GM21367 (cell line): ENCODE measurements around the gene TENM4.

ENCODE experiments used
- ATAC-seq: cut with Tn5 transposase; IDR thresholded peaks from one replicate; pipeline ENCODE4 v1.9.1; 2021; ENCODE audit not compliant: unreplicated experiment

Gene TENM4

DNA sequence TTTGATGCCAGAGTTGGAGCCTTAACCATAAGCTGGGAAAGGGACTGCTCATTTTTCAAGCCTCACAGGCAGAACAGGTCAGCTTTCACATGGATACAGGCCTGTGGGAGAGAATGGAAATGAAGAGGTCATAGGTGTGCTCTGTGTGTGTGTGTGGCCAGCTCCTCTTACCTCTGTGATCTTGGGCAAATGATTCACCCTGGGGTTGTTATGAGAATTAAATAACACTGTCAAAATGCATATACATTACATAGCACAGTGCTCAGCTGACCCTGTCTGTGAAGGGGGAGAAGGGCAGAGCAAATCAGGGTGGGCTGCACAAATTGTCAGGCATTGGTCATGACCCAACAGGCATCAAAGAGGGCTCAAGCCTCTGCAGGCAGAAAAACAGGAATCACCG is 372.5 kb downstream of the TENM4 start:
- no peak for ATAC-seq

- no peak for ATAC-seq
Observed at GRCh38 chr11:79067352-79067679, 373.5 kb downstream of the TENM4 start.

DNA sequence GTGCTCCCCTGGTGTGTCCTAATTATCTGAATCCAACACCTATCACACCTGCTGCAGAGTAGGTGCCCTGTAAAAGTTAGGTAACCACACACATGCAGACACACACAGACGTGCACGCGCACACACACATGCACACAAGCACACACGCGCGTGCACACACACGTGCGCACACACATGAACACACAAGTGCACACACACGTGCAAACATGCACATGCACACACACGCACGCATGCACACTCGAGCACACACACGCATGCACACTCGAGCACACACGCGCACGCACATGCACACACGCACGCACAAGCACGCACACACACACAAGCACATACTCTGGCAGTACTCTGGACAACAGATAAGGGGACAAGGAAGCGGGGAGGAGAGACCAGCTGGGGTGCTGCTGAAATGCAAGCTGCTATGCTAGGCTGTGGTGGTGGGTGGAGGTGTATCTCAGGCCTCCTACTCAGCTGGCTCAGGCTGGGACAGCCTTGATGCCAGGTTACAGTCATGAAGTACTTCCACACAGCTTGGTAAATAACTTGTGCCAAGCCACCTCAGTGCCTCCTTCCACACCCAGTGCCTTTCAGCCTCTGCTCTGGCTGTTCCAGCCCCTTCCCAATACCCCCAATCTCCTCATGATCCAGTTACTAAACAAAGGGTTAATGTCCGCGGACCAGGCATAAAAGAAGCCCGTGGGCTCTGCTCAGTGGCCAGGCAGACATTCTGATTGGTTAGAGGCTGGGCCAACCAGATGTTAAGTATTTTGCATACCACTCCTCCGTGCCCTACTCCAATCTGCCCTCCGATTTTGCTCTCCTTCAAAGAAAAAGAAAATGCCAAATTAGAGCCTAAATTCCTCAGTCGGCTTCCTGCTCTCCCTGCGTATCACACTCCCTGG is 374.1 kb downstream of the TENM4 start:
- no peak for ATAC-seq

GRCh38 chr11:79062814-79063762 is 377.7 kb downstream of the TENM4 start:
- no peak for ATAC-seq

DNA sequence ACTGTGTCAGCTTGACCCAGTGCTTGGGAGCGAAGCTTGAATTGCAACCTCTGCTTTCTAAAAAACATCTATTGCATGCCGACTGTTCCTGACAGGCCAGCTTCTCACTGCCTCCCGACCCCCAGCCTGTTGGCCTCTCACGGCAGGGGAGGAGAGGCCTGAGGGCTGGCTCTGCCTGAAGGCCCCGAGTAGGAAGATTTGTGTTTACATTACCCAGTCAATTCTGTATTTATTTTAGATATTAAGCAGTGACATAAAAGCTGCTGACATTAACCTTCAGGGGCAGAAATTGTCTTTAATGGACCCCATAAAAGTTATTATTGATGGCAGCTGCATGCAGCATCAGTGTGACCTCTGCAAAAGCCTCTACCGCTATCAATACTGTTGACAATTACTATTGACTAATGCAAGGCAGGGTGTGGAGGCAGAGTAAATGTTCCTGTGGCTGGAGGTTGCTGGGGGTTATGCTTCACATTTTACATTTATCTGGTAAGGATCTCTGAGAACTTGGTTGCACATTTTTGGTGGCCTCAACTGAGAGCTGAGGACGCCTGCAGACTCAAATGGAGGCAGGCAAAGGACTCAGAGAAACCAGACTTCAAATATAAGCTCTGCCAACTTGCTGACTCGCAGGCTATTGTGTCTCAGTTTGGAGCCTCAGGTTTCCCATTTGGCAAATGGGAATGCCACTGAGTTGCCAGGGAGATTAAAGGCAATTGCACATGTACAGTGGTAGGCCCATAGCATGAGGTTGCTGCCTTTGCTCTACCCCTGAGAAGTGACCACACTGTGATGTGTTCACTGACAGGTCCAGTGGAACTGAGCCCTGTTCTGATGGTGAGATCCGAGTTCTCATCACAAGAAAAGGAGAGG is 380.5 kb downstream of the TENM4 start:
- no peak for ATAC-seq

- no peak for ATAC-seq
Observed at GRCh38 chr11:79059141-79059540, 381.7 kb downstream of the TENM4 start.

DNA sequence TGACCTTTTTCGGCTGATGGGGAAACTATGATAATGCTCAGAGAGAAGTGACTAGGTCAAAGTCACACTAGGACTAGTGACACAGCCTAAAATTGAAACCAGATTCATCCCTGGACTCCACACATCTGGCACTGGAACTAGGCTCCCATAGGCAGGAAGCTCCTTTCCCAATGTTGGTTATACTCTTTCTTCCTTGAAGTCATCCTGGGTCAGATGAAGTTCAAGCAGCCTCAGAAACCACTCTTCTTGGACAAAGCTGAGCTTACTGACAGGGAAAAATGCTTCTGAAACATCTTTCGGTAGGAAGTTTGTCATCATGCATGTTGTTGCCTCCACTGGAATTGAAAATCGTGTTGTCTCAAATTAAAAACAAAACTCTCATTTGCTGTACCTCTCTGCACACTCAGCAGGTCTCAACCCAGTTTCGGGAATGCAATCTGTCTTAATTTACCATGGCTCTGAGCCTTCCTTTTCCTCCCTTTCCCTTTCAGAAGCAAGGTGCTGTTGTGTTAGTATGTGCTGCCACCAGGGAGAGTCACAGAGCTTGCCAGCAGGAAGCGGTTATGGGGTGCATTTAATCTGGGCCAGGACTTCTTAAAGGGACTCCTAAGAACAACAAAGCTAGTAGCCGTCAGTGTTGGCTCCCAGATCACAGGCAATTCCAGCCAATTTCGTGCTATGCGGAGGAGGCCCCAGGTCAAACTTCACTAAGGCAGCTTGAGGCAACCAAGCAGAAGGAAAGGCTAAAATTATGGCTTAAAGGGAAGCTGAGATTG is 384.8 kb downstream of the TENM4 start:
- no peak for ATAC-seq

- ATAC-seq, result no peak
Observed at GRCh38 chr11:79054636-79055035, 386.2 kb downstream of the TENM4 start.

DNA sequence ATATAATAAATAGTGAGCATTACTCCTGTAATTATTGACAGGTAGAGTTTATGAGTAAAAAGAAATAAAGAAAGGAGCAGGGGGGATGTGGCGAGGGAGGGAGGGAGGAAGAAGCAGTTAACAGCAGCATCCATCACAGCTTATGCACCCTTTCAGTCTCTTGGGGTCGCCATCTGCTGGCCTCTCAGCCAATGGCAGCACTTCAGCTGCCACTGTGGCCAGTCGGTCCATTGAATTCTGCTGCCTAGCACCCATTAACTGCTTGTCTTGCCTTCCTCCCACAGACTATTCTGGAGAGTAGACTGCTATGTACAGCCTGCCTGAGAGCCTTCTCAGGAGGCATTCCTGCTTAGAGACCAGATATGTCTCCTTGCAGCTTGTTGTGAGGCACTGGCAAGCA is 388.3 kb downstream of the TENM4 start:
- ATAC-seq, result no peak

GRCh38 chr11:79050786-79051185 is 390.0 kb downstream of the TENM4 start:
- ATAC-seq, result no peak

DNA sequence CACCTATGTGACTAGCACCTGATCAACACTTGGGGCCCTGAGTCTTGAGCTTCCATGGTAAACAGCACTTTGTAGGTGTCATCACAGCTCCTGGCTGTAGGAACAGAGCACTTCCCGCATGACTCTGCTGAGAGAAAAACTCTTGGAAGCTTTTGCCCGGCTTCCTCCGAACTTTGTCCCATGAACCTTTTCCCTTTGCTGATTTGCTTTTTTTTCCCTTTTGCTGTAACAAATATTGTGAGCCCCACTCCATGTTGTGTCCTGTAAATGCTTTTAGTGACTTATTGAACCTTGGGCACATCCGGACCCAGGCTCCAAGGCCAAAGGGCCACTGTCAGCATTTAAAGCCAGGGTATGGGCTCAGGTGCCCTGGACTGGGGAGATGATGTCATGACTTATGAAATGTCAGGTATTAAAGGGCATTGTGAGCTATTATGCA is 391.1 kb downstream of the TENM4 start:
- no peak for ATAC-seq

DNA sequence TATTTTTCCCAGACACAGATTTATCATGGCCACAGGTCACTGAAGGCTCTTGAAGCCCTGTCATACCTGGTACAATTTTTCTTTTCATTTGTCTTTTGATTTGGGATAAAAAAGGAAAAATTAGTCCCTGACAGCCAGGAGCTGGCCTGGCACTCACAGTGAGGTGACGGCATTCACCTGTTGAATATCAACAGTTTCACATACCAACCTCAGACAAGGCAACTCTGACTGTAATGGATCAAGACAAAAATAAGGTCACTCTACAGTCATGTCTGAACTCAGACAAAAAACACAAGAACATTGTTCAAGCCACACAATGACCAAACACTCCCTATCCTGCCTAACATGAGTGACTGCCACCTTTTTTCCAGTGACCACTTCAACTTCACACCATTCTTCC is 392.9 kb downstream of the TENM4 start:
- no peak for ATAC-seq

GRCh38 chr11:79047321-79047720 is 393.5 kb downstream of the TENM4 start:
- ATAC-seq, result no peak

DNA sequence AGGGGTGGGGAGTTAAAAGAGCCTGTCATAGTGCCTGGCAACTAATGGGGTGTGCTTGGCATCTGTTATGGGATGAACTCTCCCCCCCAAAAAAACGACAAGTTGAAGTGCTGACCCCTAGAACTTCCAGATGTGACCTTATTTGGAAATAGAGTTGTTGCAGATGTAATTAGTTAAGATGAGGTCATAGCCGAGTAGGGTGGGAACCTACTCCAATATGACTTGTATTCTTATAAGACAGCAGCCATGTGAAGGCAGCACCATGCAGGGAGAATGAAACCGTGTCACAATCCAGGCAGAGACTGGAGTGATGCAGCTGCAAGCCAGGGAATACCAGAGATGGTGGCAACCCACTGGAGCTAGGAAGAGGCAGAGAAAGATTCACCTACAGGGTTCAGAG is 394.5 kb downstream of the TENM4 start:
- no peak for ATAC-seq

DNA sequence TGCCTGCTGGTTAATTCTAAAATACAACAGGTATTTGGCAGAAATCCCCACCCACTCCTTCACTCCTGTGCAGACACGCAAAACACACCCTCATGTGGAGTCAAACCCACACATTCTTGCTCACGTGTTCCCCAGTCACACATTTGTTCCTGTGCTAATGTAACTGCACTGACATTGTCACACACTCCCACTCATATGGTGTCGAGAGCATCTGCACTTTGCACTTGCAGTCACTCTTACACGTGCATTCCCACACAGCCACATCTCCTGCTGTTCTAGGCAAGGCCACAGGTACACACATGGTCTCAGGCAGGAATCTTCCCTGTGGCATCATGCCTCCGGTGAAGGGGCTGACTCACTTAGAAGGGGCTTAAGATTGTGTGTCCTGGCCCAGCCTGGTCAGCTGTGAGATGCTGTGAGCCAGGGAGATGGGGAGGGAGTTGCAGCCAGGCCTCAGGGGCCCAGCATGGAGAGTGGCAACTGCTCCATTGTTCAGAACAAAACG is 395.0 kb downstream of the TENM4 start:
- ATAC-seq, result no peak

- no peak for ATAC-seq
Observed at GRCh38 chr11:79045018-79045799, 395.6 kb downstream of the TENM4 start.

DNA sequence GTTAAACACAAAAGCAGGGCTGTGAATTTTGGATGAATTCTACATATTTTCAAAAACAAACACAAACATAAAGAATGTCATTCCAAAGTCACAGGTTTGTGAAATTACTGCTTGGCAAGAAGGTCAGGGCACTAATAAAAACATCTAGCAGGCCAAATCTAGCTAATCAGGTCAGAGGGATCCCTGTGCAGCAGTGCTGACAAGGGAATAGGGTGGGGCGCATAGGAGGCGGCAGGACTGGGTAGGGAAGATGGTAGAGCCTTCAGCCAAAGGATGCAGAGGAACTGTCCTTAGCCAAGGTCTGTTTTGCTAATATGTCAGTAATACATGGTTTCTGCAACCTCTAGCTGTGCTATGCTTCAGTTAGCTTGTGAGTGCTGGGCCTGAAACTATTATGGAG is 396.6 kb downstream of the TENM4 start:
- ATAC-seq, result no peak

- ATAC-seq, result no peak
Observed at GRCh38 chr11:79043726-79044125, 397.1 kb downstream of the TENM4 start.

GRCh38 chr11:79042824-79043223 is 398.0 kb downstream of the TENM4 start:
- no peak for ATAC-seq
